Mesenchymal stem cell (in vitro differentiated cells and primary cell): ENCODE data around the gene RHOF.

Experiments
- DNase-seq: peaks from one replicate; pipeline ENCODE4 v3.0.0-alpha.2; 2013
- H2AFZ ChIP-seq: one replicate; pipeline ENCODE4 v1.6.1; 2013; ENCODE audit warnings: low read depth, mild to moderate bottlenecking, control low read depth, inconsistent platforms, low read length, moderate library complexity
- H2AK5ac ChIP-seq: 2 replicates; pipeline ENCODE4 v1.6.1; 2013; ENCODE audit warnings: low read length, moderate library complexity, mild to moderate bottlenecking, inconsistent platforms; ENCODE audit not compliant: severe bottlenecking
- H2BK120ac ChIP-seq: one replicate; pipeline ENCODE4 v1.6.1; 2013; ENCODE audit warnings: low read depth, mild to moderate bottlenecking, inconsistent platforms, low read length, moderate library complexity
- H2BK12ac ChIP-seq, 2 experiments: one replicate each; pipeline ENCODE4 v1.6.1; 2013; ENCODE audit warnings: inconsistent platforms in 2 of 2, low read length in 2 of 2, mild to moderate bottlenecking in 2 of 2, moderate library complexity in 2 of 2, control low read depth in 1 of 2
- H2BK15ac ChIP-seq: one replicate; pipeline ENCODE4 v1.6.1; 2013; ENCODE audit warnings: mild to moderate bottlenecking, low read depth, inconsistent platforms; ENCODE audit not compliant: poor library complexity, severe bottlenecking
- H2BK5ac ChIP-seq: 2 replicates; pipeline ENCODE4 v1.6.1; 2013; ENCODE audit warnings: low read depth, mild to moderate bottlenecking, low read length, control low read depth, inconsistent platforms; ENCODE audit not compliant: poor library complexity, severe bottlenecking
- H3K14ac ChIP-seq, 2 experiments: one replicate each; pipeline ENCODE4 v1.6.1; 2013; ENCODE audit warnings: inconsistent platforms in 2 of 2, low read length in 2 of 2, control low read depth in 1 of 2, mild to moderate bottlenecking in 1 of 2, moderate library complexity in 1 of 2
- H3K18ac ChIP-seq, 2 experiments: one replicate each; pipeline ENCODE4 v1.6.1; 2013; ENCODE audit warnings: inconsistent platforms in 2 of 2, low read length in 2 of 2, control low read depth in 1 of 2, low read depth in 1 of 2, mild to moderate bottlenecking in 1 of 2
- H3K23ac ChIP-seq, 2 experiments: one replicate each; pipeline ENCODE4 v1.6.1; 2013; ENCODE audit warnings: inconsistent platforms in 2 of 2, low read length in 2 of 2, mild to moderate bottlenecking in 2 of 2, moderate library complexity in 2 of 2, control low read depth in 1 of 2
- H3K27ac ChIP-seq: 2 replicates; pipeline ENCODE4 v1.5.1; 2013; ENCODE audit warnings: mild to moderate bottlenecking, moderate library complexity, low read length, control low read depth, inconsistent platforms; ENCODE audit not compliant: poor library complexity, severe bottlenecking
- H3K27me3 ChIP-seq, 2 experiments: 2 replicates each; pipeline versions ENCODE4 v1.6.1 to v1.7.0; 2013; ENCODE audit warnings: low read length in 2 of 2, mild to moderate bottlenecking in 2 of 2, moderate library complexity in 2 of 2, control low read depth in 1 of 2, inconsistent platforms in 1 of 2; ENCODE audit not compliant: control insufficient read depth in 1 of 2, insufficient read depth in 1 of 2
- H3K36me3 ChIP-seq, 2 experiments: 2 replicates each; pipeline versions ENCODE4 v1.6.1 to v1.7.0; 2013; ENCODE audit warnings: low read length in 2 of 2, control low read depth in 1 of 2, inconsistent platforms in 1 of 2, low read depth in 1 of 2, mild to moderate bottlenecking in 1 of 2; ENCODE audit not compliant: insufficient read depth in 2 of 2, control insufficient read depth in 1 of 2
- H3K4ac ChIP-seq, 2 experiments: one replicate each; pipeline ENCODE4 v1.6.1; 2013; ENCODE audit warnings: inconsistent platforms in 2 of 2, low read length in 2 of 2, mild to moderate bottlenecking in 2 of 2, moderate library complexity in 2 of 2, control low read depth in 1 of 2, low read depth in 1 of 2
- H3K4me1 ChIP-seq: 2 replicates; pipeline ENCODE4 v1.6.1; 2013; ENCODE audit warnings: low read depth, low read length, control low read depth; ENCODE audit not compliant: control insufficient read depth, insufficient read depth
- H3K4me2 ChIP-seq: 2 replicates; pipeline ENCODE4 v1.6.1; 2013; ENCODE audit warnings: low read length, mild to moderate bottlenecking, inconsistent platforms; ENCODE audit not compliant: poor library complexity, severe bottlenecking
- H3K4me3 ChIP-seq, 2 experiments: 2 replicates each; pipeline versions ENCODE4 v1.5.1 to v1.7.0; 2013; ENCODE audit warnings: low read length in 2 of 2, mild to moderate bottlenecking in 2 of 2, control low read depth in 1 of 2, low read depth in 1 of 2; ENCODE audit not compliant: insufficient read depth in 1 of 2
- H3K79me1 ChIP-seq: replicated peaks from 2 replicates; pipeline ENCODE4 v1.6.1; 2013; ENCODE audit warnings: mild to moderate bottlenecking, control low read depth, low read length, inconsistent platforms; ENCODE audit not compliant: poor library complexity, severe bottlenecking
- H3K9ac ChIP-seq: 2 replicates; pipeline ENCODE4 v1.7.0; 2013; ENCODE audit warnings: mild to moderate bottlenecking, low read length, moderate library complexity
- H3K9me3 ChIP-seq: 2 replicates; pipeline ENCODE4 v1.7.0; 2013; ENCODE audit warnings: mild to moderate bottlenecking, low read length; ENCODE audit not compliant: control insufficient read depth
- H4K8ac ChIP-seq: one replicate; pipeline ENCODE4 v1.6.1; 2013; ENCODE audit warnings: inconsistent platforms, mild to moderate bottlenecking, low read length, moderate library complexity
- H4K91ac ChIP-seq: one replicate; pipeline ENCODE4 v1.6.1; 2013; ENCODE audit warnings: mild to moderate bottlenecking, low read length, inconsistent platforms
- WGBS: methylation state at CpG from one replicate; pipeline ENCODE4 v1.1.7; 2013; ENCODE audit warnings: mixed read lengths; 5-methylcytosine and 5-hydroxymethylcytosine counted together

The RHOF gene

GRCh38 chr12:121773011-121773777, 20.3 kb downstream of the RHOF start:
- peak overlapping the region; percentile 64 for H4K8ac ChIP-seq
- H3K79me1 ChIP-seq: peaks cover 6% of the 10 kb centered on the region
- H4K91ac ChIP-seq: no peak overlapping the region
- H3K23ac ChIP-seq: no peak overlapping the region
- H3K27me3 ChIP-seq: no peaks in the 10 kb centered on the region
- H2BK120ac ChIP-seq: no peak overlapping the region
- no peak overlapping the region for H2BK12ac ChIP-seq
- no peak overlapping the region for H2BK15ac ChIP-seq
- peaks cover 53% of the 10 kb centered on the region for H3K4me1 ChIP-seq
- peak overlapping the region; percentile 53 for H2BK5ac ChIP-seq
- peak overlapping the region; percentile 71 for H3K27ac ChIP-seq
- H3K18ac ChIP-seq: peak overlapping the region in 1 of 2 experiments; percentile 18
- no peak overlapping the region for H3K4me3 ChIP-seq
- H3K4ac ChIP-seq: no peak overlapping the region
- H3K36me3 ChIP-seq: peaks cover 0 to 39% of the 10 kb centered on the region in 2 experiments
- no peaks in the 10 kb centered on the region for H3K9me3 ChIP-seq
- no peak overlapping the region for H2AFZ ChIP-seq
- H3K4me2 ChIP-seq: peak overlapping the region; percentile 7
- peak overlapping the region; percentile 87 for H2AK5ac ChIP-seq
- no peak overlapping the region for H3K9ac ChIP-seq
- WGBS: 49% methylated on average over 13 of the region's 14 CpGs
- DNase-seq: peak; percentile 69
- H3K14ac ChIP-seq: no peak overlapping the region

DNA sequence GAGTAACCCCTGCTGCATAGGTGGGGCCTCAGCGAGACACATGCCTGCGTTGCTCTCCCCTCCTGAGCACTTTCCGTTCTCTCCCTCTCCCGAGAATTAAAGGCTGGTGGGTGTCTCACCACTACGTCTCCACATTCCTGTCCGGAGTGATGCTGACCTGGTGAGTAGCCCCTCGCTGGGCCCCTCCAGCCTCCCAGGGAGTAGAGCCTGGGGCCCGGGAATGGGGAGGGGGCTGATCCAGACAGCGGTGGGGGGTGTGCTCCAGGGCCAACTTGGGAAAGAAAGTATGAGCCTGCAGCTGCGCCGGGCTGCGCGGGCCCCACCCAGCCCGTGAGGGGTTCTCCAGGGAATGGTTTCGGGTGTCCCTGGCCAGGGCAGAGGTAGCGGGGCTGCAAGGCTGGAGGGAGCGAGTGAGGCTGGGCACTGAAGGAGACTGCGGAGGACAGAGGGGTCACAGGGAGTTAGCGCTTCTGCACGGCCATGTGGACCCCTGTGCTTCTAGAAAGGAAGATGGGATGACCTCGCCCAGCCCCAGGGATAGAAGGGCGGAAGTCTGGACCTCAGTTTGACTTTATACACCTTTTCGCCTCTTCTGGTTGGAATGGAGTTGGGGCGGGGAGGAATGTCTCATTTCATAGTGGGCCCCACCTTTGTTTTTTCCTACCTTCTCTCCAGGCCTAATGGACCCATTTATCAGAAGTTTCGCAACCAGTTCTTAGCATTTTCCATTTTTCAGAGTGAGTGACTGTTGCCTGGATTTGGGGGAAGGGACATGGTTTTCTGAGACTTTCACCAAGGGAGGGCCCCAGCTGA, 22.5 kb downstream of the RHOF start:
- Histone ChIP-seq H4K91ac (no peak overlapping the region), H2AK5ac (peak overlapping the region; percentile 70), H3K27ac (no peak overlapping the region), H3K9ac (no peak overlapping the region), H3K18ac (no peak overlapping the region), H2BK12ac (no peak overlapping the region), H3K23ac (no peak overlapping the region), H3K4me3 (no peak overlapping the region), H3K4ac (no peak overlapping the region), H2BK5ac (no peak overlapping the region), H3K4me1 (peaks cover 60% of the 10 kb centered on the region), H3K14ac (no peak overlapping the region), H3K4me2 (no peak overlapping the region), H2AFZ (no peak overlapping the region), H3K79me1 (peaks cover 3% of the 10 kb centered on the region), H4K8ac (no peak overlapping the region), H2BK120ac (no peak overlapping the region), H3K27me3 (no peaks in the 10 kb centered on the region), H3K9me3 (no peaks in the 10 kb centered on the region), H3K36me3 (peaks cover 0 to 29% of the 10 kb centered on the region in 2 experiments), H2BK15ac (peak overlapping the region; percentile 37)
- no peak for DNase-seq
- 80% methylated on average over 25 of the region's 25 CpGs for WGBS

DNA sequence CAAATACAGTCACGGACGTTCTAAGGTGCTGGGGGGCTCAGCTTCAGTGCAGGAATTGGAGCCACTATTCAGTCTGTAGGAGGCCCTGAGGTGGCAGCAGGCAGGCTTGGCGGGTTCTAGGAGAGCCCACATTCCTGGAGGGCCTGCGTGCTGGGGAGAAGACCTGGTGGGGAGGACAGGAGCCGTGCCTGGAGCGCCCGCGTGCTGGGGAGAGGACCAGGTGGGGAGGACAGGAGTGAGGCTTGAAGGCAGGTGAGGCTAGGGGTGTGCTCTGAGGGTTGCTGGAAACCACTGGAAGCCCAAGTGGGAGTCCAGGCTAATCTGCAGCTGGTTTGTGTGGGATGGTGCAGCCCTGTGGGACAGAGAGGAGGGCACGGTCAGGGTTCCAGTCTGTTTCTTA, 23.1 kb downstream of the RHOF start:
- H4K8ac ChIP-seq: no peak overlapping the region
- H2BK5ac ChIP-seq: no peak overlapping the region
- H2BK15ac ChIP-seq: no peak overlapping the region
- H3K79me1 ChIP-seq: peaks cover 3% of the 10 kb centered on the region
- peaks cover 0 to 24% of the 10 kb centered on the region in 2 experiments for H3K36me3 ChIP-seq
- peak overlapping the region; percentile 70 for H2AK5ac ChIP-seq
- H2BK120ac ChIP-seq: no peak overlapping the region
- no peaks in the 10 kb centered on the region for H3K9me3 ChIP-seq
- H3K27ac ChIP-seq: no peak overlapping the region
- no peak for DNase-seq
- no peak overlapping the region for H3K4me3 ChIP-seq
- H3K4ac ChIP-seq: no peak overlapping the region
- H3K14ac ChIP-seq: no peak overlapping the region
- no peak overlapping the region for H2BK12ac ChIP-seq
- WGBS: 80% methylated on average over 9 of the region's 9 CpGs
- H4K91ac ChIP-seq: no peak overlapping the region
- no peak overlapping the region for H2AFZ ChIP-seq
- H3K18ac ChIP-seq: no peak overlapping the region
- H3K4me2 ChIP-seq: no peak overlapping the region
- H3K9ac ChIP-seq: no peak overlapping the region
- H3K27me3 ChIP-seq: no peaks in the 10 kb centered on the region
- H3K4me1 ChIP-seq: peaks cover 59% of the 10 kb centered on the region
- H3K23ac ChIP-seq: no peak overlapping the region

- Histone ChIP-seq H2AFZ (no peak overlapping the region), H3K9ac (no peak overlapping the region), H3K23ac (peak overlapping the region in 1 of 2 experiments; percentile 61), H3K4me1 (peaks cover 58% of the 10 kb centered on the region), H4K8ac (peak overlapping the region; percentile 32), H2BK120ac (no peak overlapping the region), H3K4me3 (no peak overlapping the region), H3K79me1 (peaks cover 3% of the 10 kb centered on the region), H2BK5ac (no peak overlapping the region), H3K27ac (no peak overlapping the region), H2BK15ac (no peak overlapping the region), H3K14ac (no peak overlapping the region), H3K27me3 (no peaks in the 10 kb centered on the region), H2BK12ac (no peak overlapping the region), H3K9me3 (no peaks in the 10 kb centered on the region), H3K4ac (no peak overlapping the region), H3K36me3 (peaks cover 0 to 24% of the 10 kb centered on the region in 2 experiments), H2AK5ac (peak overlapping the region; percentile 0), H4K91ac (no peak overlapping the region), H3K18ac (no peak overlapping the region), H3K4me2 (no peak overlapping the region)
- DNase-seq: no peak
- WGBS: 95% methylated on average over 11 of the region's 11 CpGs
These were observed 23.6 kb downstream of the RHOF start for GRCh38 chr12:121769831-121770301.
